PC-9 (cell line): Measurements from ENCODE around the gene LEKR1.

Experiments used
- EZH2 ChIP-seq: fragments of 200-600 bp; sonication (generic); IDR thresholded peaks from 2 replicates; pipeline ENCODE4 v1.8.0; 2017; ENCODE audit warnings: antibody characterized with exemption, low read depth
- TF ChIP-seq, protein P1 (sequence below): fragments of 200-600 bp; sonication (generic); conservative IDR thresholded peaks from 2 replicates; pipeline ENCODE4 v1.6.1; 2017; ENCODE audit warnings: mixed run types, antibody characterized with exemption, mild to moderate bottlenecking, moderate library complexity

DNA sequence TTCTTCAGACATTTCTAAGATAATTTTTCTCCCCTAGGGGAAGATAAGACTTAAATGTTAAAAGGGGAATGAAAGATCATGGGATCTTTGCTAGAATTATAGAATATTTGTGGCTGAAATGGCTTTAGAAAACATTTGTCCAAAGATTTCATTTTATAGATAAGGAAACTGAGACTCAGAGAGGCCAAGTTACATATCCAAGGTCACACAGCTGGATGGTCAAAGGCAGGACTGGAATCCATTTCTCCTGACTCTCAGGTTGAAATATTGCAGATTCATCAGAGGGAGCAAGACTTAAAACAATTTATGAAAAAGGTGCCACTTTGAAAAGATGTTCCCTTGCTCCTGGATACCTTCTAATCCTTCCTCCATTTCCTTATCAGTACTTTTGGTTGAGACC is 19.5 kb upstream of the LEKR1 start:
- no peak for TF ChIP-seq EZH2
- TF ChIP-seq, protein P1, sequence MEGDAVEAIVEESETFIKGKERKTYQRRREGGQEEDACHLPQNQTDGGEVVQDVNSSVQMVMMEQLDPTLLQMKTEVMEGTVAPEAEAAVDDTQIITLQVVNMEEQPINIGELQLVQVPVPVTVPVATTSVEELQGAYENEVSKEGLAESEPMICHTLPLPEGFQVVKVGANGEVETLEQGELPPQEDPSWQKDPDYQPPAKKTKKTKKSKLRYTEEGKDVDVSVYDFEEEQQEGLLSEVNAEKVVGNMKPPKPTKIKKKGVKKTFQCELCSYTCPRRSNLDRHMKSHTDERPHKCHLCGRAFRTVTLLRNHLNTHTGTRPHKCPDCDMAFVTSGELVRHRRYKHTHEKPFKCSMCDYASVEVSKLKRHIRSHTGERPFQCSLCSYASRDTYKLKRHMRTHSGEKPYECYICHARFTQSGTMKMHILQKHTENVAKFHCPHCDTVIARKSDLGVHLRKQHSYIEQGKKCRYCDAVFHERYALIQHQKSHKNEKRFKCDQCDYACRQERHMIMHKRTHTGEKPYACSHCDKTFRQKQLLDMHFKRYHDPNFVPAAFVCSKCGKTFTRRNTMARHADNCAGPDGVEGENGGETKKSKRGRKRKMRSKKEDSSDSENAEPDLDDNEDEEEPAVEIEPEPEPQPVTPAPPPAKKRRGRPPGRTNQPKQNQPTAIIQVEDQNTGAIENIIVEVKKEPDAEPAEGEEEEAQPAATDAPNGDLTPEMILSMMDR, result no peak
